Activated CD4-positive, alpha-beta T cell treated with anti-CD3 and anti-CD28 coated beads for 1 hour (primary cell): ENCODE data around the gene SPACA9.
A peak's percentile ranks its signal among the peaks of the same experiment; 100 is the strongest.

Experiments used
- DNase-seq: peaks from one replicate; pipeline ENCODE4 v3.0.0-alpha.2; 2020

The SPACA9 gene

GRCh38 chr9:132864277-132864676, 14.4 kb upstream of the SPACA9 start:
- no peak for DNase-seq

DNA sequence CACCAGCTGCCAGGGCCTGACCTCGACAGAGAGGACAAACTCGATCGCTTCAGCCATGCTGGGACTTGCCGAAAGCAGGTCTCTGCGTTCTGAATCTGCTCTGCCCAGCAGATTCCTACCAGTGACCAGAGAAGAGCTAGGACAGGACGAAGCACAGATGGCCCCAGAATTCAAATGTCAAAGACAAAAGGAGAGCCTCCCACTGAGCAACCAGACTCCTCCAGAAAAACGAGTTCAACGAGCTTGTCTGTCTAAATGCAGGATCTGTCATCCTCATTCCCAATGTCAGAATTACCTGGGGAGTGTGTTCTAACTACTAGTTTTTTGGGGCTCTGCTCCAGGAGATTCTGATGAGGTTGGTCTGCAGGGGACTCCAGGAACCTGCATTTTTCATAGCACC, 14.0 kb upstream of the SPACA9 start:
- DNase-seq = no peak

DNA sequence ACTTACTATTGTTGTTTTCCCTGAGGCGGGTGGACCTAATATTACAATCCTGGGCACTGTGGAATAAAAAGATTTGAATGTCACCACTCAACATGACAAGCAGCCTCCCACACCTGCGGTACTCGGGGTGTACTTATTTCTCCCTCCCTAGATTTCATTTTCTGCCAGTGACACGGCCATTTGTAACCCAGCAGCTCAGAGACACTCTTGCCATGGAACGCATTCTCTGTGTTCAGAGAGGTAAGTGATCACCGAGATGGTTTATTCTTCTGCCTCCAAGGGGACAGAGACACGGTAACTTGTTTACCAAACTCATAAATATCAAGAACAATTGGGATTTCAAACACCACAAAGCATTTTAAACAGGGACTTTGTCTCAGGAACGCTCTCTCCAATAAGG, 11.8 kb upstream of the SPACA9 start:
- no peak for DNase-seq

DNA sequence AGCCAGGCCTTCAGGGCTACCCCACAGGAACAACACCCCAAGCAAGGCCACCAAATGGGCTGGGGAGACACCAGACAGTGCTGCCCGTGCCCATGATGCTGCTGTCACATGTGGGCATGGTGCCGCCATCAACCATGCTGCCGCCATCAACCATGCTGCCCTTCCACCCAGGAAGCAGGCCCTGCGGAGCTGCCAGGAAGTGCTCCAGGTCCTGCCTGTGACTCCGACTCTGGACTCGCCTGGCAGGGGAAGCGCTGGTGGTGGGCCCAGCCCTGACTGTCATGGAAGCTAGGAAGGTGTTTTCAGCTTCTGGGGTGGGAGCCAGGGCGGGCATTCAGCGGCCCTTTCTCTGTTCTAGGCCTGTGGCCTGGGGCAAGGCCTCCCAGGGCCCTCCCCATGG, 9.4 kb upstream of the SPACA9 start:
- DNase-seq = no peak

- DNase-seq = no peak
Measured at GRCh38 chr9:132873403-132873802, 5.3 kb upstream of the SPACA9 start.

GRCh38 chr9:132875159-132875558, 3.5 kb upstream of the SPACA9 start:
- DNase-seq = no peak

GRCh38 chr9:132876849-132877248, 1.8 kb upstream of the SPACA9 start:
- no peak for DNase-seq

- no peak for DNase-seq
Measured at GRCh38 chr9:132877458-132877823, 1.3 kb upstream of the SPACA9 start.

DNA sequence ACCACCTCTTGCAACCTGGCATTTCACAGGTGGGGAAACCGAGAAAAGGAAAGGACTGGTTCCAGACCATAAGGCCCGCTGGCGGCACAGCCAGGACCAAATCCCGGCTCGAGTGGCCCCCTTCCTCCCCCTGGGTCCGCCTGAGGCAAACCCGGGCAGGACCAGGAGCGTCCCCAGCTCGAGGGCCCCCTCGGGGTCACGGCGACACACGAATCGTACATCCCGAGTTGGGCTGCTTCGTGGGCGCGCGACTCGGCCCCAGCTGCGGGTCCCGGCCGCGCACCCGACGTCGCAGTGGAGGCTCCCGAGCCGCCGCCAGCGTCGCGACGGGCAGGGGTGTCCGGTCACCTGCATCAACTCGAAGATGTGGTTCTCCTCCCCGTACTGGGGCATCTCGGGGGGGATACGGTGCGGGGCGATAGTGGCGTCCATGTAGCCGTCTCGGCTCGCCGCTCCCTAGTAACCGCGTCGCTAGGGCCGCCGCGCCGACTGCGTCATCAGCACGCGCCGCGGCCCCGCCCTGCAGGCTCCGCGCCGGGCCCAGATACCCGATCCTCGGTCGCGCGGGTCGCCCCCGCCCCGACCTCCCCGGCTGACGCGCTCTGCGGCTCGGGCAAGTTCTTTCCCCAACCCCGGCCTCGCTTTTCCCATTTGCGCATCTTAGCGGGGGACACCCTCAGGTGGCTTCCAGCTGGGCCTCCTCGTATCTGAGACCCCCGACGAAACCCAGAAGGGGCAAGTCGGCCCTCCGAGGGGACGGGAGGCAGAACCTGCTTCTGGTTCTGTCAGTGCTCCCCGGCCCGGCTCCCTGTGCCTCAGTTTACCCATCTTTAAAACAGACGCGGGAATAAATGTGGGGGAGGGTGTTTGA, 639 bp upstream of the SPACA9 start, which contains the start of gene AK8:
TSS of gene AK8 (minus strand) at position 461 of the 871 bp plus-strand sequence. CDS start at position 432, 29 bp downstream.
- peak; percentile 68 for DNase-seq

- no peak for DNase-seq
Measured at GRCh38 chr9:132879457-132880323, 992 bp downstream of the SPACA9 start.

DNA sequence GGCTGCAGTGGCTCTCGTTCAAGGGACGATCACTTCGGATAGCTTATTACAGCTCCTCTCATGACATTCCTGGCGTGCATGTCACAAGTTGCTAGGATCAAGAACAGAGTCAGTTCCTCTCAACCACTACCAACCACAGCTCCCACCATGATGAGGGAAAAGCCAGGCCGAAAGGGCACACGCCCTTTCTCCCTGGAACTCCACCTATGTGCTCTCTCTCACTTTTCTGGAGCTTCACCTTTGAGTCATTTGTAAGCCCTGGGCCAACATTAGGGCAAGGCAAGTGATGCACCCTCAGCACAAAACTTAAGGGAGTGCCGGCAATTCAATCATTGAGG, 1.6 kb downstream of the SPACA9 start:
- no peak for DNase-seq

GRCh38 chr9:132881826-132882225, 3.1 kb downstream of the SPACA9 start:
- DNase-seq = no peak

DNA sequence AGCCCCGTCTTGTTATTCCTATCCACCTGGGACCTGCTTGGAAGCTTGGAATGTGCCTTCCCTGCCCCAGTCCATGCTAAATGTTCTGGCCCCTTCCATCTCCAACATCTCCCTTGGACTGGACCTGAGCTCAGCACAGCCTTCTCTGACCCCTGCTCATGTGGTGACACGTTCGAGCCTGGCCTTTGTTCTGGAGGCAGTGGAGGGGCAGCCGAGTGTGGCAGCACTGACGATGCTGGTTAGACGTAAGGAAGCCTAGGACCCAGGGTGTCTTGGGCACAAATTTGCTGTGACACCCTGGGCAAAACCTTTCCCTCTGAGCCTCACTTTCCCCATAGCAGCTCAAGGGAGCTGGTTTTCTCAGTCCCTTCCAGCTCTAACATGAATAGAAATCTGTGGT, 3.9 kb downstream of the SPACA9 start:
- DNase-seq = no peak

- no peak for DNase-seq
Measured at GRCh38 chr9:132883349-132884294, 4.9 kb downstream of the SPACA9 start.

GRCh38 chr9:132885720-132886333, 7.1 kb downstream of the SPACA9 start:
- DNase-seq = no peak

DNA sequence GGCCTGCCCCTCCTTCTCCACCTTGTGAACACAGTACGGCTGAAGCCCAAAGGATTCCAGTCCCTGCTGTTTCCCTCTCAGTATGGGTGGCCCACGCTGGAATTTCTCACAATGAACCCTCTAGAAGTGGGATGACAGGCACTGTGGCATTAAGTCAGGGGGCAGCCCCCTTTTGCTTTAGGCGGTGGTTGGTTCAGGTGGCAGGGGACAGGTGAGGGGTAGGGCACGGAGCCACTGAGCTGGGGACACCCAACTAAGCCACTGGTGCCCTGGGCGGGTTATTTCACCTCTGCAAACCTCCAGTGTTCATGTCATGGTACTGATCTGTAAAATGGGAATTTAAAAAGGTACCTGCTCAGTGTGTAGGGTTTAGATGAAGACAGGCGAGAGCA, 7.6 kb downstream of the SPACA9 start:
- no peak for DNase-seq

DNA sequence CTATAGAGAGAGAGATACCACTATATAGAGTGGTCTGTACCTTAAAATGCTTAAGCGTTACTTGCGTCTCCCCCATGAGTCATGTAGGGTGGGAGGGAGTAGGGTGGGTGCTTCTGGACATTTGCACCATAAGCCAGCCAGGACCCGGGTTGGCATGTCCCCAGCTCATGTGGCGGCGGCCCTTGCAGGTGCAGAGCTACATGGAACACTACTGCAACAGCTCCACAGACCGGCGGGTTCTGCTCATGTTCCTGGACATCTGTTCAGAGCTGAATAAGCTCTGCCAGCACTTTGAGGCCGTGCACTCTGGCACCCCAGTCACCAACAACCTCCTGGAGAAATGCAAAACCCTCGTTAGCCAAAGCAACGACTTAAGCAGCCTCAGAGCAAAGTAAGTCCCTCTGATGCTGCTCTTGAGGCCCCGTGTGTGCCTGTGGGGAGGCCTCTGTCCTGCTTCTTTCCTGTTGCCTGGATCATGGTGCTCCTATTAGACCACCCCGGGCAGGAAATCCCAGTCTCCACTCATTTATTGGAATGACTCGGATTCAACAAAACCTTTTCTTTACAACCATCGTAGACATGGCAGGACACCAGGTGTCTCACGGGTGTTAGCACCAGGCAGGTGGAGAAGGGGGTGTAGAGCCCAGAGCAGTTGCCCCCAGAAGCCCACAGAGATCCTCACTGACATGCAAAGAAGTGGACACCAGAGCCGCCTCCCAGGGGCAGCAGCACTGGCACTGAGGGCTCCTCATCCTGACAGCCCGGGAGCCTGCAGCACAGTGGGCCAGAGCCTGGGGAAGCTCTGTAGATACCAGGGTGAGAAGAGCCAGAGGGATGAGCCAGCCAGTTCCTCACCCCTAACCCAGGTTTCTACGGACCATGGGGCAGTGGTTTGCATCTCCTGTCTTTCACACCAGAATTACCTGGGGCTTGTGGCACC, 8.8 kb downstream of the SPACA9 start:
- no peak for DNase-seq

DNA sequence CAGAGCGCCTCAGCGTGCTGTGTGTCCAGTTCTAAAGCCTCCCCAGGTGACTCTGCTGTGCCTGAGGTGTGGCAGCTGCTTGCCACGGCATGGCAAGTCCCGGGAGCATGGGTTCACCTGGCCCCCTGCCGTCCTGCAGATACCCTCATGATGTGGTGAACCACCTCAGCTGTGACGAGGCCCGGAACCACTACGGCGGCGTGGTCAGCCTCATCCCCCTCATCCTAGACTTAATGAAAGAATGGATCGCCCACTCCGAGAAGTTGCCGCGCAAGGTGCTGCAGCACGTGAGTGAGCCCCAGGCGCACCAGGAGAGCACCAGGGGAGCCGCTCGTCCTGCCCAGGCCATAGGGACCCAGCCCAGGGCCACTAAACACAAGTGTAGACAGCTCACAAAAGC, 9.5 kb downstream of the SPACA9 start:
- DNase-seq = no peak

DNA sequence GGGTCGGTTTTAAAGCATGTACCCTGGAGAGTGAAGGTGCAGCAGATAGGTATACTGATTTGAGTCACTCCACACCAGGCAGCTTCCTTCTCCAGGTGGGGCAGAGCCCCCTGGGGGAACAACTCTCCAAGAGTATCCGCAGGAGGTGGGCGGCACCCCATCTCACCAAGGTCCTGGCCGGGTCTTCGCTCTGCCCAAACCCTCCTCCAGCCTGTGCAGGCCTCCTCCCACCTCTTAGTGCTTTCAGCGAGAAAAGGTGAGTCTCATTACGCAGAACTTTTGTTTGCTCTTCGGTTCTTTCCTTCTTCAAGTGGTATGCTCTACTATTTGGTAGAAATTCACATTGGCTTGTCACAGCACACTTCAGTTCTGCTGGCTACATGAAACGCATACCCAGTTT, 13.7 kb downstream of the SPACA9 start:
- DNase-seq = no peak

GRCh38 chr9:132894346-132894745, 15.6 kb downstream of the SPACA9 start:
- no peak for DNase-seq
